HG03280 (cell line): ENCODE data around the gene OASL.

Source experiments
- ATAC-seq: cut with Tn5 transposase; IDR thresholded peaks from one replicate; pipeline ENCODE4 v1.9.1; 2021; ENCODE audit warnings: mild to moderate bottlenecking, moderate library complexity; ENCODE audit not compliant: unreplicated experiment

The OASL gene

GRCh38 chr12:121017966-121018491 lies 21.0 kb downstream of the OASL start:
- ATAC-seq, result no peak

GRCh38 chr12:121015825-121016766 lies 22.9 kb downstream of the OASL start, which contains the start of gene C12orf43:
Gene C12orf43 (minus strand): TSS chr12:121016487. CDS start chr12:121016474, 13 bp downstream.
- peak; percentile 98 for ATAC-seq

GRCh38 chr12:121013715-121014114 lies 25.3 kb downstream of the OASL start:
- no peak for ATAC-seq

- no peak for ATAC-seq
These were observed 27.2 kb downstream of the OASL start for GRCh38 chr12:121011820-121012219.

GRCh38 chr12:121010860-121011259 lies 28.2 kb downstream of the OASL start:
- ATAC-seq, result no peak

GRCh38 chr12:121009741-121010140 lies 29.3 kb downstream of the OASL start:
- no peak for ATAC-seq

- ATAC-seq, result no peak
These were observed 30.5 kb downstream of the OASL start for GRCh38 chr12:121008347-121009098.

GRCh38 chr12:121005346-121005815 lies 33.7 kb downstream of the OASL start:
- no peak for ATAC-seq

- ATAC-seq, result no peak
These were observed 34.7 kb downstream of the OASL start for GRCh38 chr12:121004253-121004815.

GRCh38 chr12:121003650-121004049 lies 35.4 kb downstream of the OASL start:
- ATAC-seq, result no peak

- ATAC-seq, result no peak
These were observed 37.1 kb downstream of the OASL start for GRCh38 chr12:121001841-121002483.

GRCh38 chr12:121001060-121001459 lies 38.0 kb downstream of the OASL start:
- ATAC-seq, result no peak

- no peak for ATAC-seq
These were observed 38.5 kb downstream of the OASL start for GRCh38 chr12:121000530-121000929.

GRCh38 chr12:120999191-121000120 lies 39.6 kb downstream of the OASL start:
- no peak for ATAC-seq

- no peak for ATAC-seq
These were observed 40.6 kb downstream of the OASL start for GRCh38 chr12:120998435-120998834.

GRCh38 chr12:120997448-120997847 lies 41.6 kb downstream of the OASL start:
- no peak for ATAC-seq

- no peak for ATAC-seq
These were observed 42.8 kb downstream of the OASL start for GRCh38 chr12:120996133-120996746.

GRCh38 chr12:120994589-120995337 lies 44.3 kb downstream of the OASL start:
- no peak for ATAC-seq
